IPS-NIHi7 (cell line): ENCODE data around the gene SMC3.
A peak's percentile ranks its signal among the peaks of the same experiment; 100 is the strongest.
"Not testable (repeated sequence)": the region's sequence is repeated elsewhere in the genome, so short reads cannot be mapped to it uniquely, and the experiment has no call there.

Experiments used
- DNase-seq: peaks from one replicate; pipeline ENCODE4 v3.0.0; 2012; ENCODE audit warnings: mixed read lengths; ENCODE audit errors: extremely low spot score

The SMC3 gene

GRCh38 chr10:110584006-110584405 lies 16.5 kb downstream of the SMC3 start:
- DNase-seq: no peak

DNA sequence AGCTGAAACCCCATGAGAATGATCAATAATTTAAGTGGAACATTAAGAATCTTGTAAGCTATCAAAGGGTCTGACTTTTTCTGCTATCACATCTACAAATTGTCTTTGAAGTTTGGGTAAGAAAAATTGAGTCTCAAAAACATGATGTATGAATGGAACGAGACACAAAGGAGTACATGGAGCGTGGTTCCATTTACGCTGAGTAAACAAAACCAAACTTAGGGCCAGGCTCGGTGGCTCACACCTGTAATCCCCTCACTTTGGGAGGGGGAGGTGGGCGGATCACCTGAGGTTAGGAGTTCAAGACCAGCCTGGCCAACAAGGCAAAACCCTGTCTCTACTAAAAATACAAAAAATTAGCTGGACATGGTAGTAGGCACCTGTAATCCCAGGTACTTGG lies 24.3 kb downstream of the SMC3 start:
- no peak for DNase-seq

GRCh38 chr10:110597476-110597875 lies 30.0 kb downstream of the SMC3 start:
- DNase-seq: no peak

- DNase-seq: peak; percentile 50
Measured at GRCh38 chr10:110600487-110601101, 33.1 kb downstream of the SMC3 start.

GRCh38 chr10:110601581-110601980 lies 34.1 kb downstream of the SMC3 start:
- DNase-seq: no peak

DNA sequence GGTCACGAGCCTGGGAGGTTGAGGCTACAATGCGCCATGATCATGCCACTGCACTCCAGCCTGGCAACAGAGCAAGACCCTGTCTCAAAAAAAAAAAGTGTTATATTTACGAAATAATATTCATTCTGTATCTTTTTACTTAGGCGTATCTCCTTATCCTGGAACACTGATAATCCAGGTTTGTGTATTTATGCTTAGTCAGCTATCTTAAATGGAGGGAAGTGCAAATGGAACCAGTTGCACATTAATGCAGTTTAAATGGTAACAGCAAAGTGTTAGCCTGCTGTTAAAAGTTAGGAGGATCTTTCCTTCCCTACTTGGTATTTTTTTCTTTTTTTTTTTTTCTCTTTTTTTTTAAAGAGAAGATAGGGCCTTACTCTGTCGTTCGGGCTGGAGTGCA lies 40.6 kb downstream of the SMC3 start:
- no peak for DNase-seq

GRCh38 chr10:110609605-110610004 lies 42.1 kb downstream of the SMC3 start:
- DNase-seq: no peak

- peak; percentile 78 for DNase-seq
Measured at GRCh38 chr10:110610308-110610774, 42.8 kb downstream of the SMC3 start.

- not testable (repeated sequence) for DNase-seq
Measured at GRCh38 chr10:110610781-110611180, 43.3 kb downstream of the SMC3 start.

DNA sequence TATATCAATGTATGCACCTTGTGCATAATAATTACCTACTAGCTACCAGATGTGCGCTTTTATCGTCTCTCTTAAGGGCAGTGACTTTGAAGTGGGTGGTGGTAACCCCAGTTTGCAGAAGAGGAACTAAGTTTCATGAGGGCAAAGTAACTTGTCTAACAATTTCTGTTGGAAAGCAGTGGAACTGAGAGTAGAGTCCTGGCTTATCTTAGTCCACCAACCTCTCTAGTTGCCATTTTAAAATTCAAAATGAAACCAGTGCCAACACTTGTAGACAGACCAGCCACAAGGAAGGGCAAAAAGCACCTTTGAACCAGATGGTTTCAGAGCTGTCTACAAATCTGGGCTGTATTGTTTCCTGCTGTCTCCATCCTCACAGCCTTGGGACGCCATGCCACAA lies 44.6 kb downstream of the SMC3 start:
- DNase-seq: no peak

DNA sequence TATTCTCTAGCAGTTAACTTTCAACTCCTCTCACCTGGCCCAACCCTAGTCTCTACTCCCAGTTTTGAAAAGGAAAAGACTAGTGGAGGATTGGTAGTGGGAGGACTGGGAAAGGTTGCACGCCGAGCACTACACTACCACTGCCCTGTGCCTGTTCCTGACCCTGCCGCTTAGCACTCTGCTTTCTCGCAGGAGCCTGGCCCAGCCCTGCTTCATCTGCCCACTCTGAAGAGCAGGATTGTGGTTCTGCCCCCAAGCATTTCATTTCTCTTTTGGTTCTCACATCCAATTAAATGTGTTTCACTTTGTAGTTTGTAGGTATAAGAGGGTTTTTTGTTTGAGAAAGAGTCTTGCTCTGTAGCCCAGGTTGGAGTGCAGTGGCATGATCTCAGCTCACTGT lies 45.1 kb downstream of the SMC3 start:
- no peak for DNase-seq

GRCh38 chr10:110613341-110613995 lies 46.0 kb downstream of the SMC3 start:
- DNase-seq: no peak

DNA sequence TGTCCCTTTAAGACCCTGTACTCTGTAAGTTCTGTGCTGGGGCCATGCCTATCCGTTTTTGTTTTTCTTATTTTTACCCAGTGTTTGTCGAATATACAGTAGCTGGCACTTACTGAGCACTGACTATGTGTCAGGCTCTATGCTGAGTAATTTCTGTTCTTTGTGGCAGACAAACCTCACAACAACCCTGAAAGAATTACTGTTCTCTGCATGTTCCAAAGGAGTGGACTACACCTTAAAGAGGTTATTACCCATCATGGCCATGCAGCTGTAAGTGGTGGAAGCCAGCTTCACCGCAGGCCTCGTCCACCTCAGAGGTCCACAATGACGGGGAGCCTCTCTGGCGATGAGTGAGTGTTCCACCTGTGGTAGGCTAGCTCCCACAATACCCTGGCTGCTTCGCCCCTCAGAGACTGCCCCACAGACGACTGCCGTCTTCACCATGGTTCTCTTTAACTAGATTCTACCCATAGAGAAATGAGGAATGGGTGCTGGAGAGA lies 46.6 kb downstream of the SMC3 start:
- no peak for DNase-seq

DNA sequence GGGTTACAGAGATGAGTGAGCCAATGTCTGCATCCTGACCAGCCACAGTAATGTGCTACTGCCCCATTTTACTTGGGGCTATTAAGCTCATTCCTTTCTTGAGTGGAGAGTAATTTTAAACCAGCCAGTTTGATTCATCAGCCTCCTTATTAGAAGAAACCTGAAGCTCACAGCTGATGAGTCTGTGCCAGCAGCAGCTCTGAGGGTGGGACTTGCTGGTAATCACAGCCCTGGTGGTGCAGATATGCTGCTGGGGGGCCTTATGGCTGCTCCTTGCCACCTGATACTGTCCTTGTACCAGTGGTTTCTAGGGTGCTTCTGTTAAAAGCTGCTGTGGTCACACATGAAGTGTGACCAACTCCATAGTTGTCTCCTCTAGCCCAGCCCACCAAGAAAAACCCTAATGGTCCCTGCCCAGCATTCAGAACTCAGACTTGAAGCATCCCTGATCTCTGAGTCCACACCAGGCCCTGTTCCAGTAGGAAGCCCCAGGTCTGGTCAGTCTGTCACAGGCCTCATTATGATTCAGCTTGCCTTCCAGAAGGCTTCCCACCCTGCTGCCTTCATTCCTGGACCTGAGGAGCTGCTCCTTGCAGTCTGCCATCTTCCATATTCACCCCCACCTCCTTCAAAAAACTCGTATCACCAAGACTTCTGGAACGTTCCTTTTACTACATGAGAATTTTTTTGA lies 47.7 kb downstream of the SMC3 start:
- no peak for DNase-seq

GRCh38 chr10:110616493-110617033 lies 49.1 kb downstream of the SMC3 start:
- no peak for DNase-seq

GRCh38 chr10:110617425-110618229 lies 50.1 kb downstream of the SMC3 start:
- DNase-seq: no peak

DNA sequence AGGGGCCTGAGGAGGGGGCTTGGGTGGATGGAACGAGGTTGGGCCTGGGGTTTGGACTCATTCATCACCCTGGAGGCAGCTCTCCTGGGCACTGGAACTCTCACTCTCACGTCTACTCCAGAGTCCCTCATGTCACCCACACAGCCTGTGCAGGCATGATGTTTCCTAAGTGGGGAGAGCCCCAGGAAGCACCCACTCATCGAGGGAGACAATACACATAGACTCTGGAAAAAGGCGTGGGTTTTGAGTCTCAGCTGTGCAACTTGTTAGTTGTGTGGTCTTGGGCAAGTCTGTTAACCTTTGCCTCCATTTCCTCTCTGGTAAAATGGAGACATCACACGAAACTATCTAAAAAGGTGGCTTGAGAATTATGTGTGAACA lies 50.7 kb downstream of the SMC3 start:
- DNase-seq: no peak

DNA sequence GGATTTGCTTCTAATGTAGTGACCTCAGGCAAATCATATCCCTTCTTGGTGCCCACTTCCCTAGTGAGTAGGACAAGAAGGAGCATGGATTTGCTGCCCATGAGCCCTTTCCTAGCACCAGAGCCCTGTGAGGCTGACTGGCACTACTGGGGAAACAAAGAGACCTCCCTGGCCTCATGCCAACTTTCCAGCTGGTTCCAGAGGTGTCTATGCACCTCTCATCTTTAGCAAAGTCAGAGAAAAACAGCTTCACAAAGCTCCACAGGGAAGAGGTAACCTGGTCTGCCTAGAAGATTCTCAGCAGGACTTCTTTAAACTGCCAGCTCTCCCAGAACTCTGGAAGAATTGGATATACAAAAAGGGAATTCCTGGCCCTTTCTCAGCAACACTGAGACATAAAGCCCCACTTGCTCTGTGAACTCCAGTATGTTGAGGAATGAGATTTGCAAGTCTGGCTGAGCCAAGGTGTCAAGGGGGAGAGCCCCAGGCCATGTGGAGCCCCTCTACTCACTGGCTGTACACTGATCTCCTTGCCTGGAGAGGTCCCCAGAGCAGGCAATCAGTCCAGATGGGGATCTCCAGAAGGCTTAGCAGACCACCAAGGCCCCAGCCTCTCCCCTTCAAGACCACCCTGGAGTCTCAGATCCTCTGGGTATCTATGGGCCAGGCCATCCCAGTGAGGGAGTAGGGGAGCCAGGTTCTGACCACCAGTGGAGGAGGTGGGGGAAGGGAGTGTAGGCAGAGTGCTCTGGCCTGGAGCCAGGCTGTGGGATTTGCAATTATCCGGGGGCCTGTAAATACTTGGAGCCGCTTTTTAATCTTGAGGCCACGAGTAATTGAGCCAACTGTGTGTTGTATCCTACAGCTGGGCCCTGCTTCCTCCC lies 52.3 kb downstream of the SMC3 start:
- DNase-seq: no peak

- no peak for DNase-seq
Measured at GRCh38 chr10:110620398-110620719, 52.9 kb downstream of the SMC3 start.

DNA sequence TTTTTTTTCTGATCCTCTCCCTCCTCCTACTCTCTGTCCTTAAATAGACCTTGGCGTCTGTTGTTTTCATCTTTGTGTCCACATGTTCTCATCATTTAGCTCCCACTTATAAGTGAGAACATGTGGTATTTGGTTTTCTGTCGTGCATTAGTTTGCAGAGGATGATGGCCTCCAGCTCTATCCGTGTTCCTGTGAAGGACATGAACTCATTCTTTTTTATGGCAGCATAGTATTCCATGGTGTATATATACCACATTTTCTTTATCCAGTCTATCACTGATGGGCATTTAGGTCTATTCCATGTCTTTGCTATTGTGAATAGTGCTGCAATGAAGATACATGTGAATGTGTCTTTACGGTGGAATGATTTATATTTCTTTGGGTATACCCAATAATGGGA lies 55.8 kb downstream of the SMC3 start:
- not testable (repeated sequence) for DNase-seq

DNA sequence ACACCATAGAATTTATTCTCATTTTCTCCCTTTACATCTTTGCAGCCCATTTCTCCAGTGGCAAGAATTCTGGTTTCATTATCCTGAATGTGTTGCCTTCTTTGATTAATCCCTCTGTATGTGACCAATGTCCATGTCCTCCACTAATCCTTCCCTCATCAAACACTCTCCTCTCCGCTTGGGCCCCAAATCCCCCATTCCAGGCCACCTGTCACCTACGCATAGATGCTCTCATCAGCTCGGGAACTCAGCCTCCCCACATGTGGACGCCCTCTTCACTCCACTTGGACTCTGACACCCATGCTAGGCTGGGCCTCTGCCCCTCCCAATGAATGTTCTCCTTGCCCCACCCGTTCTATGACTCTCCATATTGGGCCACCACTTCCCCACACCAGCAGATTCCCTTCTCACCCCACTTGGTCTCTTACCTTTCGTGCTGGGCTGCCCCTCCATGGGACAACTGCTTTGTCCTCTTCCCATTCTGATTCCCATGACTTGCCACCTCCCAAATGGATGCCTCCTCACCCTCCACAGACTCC lies 57.9 kb downstream of the SMC3 start:
- no peak for DNase-seq
